MM.1S (cell line): ENCODE measurements around the gene ASB5.

Experiments
- CTCF ChIP-seq: fragments of 300-600 bp; sonication (generic); IDR thresholded peaks from 2 replicates; pipeline ENCODE4 v1.5.1; 2016; ENCODE audit warnings: antibody characterized with exemption, low read length, mixed read lengths
- EZH2 ChIP-seq: fragments of 300-600 bp; sonication (generic); optimal IDR thresholded peaks from 2 replicates; pipeline ENCODE3; 2017; ENCODE audit warnings: low read depth, mild to moderate bottlenecking, antibody characterized with exemption, low read length, mixed read lengths
- EZH2phosphoT487 ChIP-seq: fragments of 300-600 bp; sonication (generic); IDR thresholded peaks from 2 replicates; pipeline ENCODE4 v1.6.1; 2018; ENCODE audit warnings: antibody characterized with exemption, low read length

GRCh38 chr4:176289561-176289960 lies 20.5 kb upstream of the ASB5 start:
- no peak for TF ChIP-seq EZH2
- TF ChIP-seq CTCF: no peak
- no peak for TF ChIP-seq EZH2phosphoT487
